ENCODE measurements around the gene C19orf44. TPM values are rescaled to one million over a fixed set of nuclear protein-coding genes. Genes with fewer than 3 reads are reported as not detected.

The C19orf44 gene
- total RNA-seq, 3 donors from 2014 or later (not counting 1 experiment from before 2014, with no cell fraction given), result 1.2 to 2.8 (median 1.4) TPM

DNA sequence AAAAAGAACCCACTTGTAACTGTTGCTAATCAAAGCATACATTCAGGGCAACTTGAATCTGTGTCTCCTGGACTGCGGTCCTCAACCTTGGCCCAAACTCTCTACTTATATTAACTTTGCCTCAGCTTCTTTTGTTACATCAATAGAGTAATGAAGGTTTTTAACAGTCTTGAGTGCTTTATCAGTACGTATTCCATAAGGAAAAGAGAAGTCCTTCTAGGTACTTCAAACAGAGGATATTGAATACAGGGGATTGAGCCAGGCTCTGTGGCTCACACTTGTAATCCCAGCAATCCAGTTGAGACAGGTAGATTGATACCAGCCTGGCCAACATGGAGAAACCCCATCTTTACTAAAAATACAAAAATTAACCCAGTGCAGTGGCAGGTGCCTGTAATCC, 23.2 kb upstream of the C19orf44 start:
- no peaks in the 10 kb centered on the region for H3K36me3 ChIP-seq (ENCODE audit: control insufficient read depth, insufficient read depth, low read length)
- Mint-ChIP-seq H3K4me1 (peaks cover 27 to 30% of the 10 kb centered on the region in 2 donors), H3K27me3 (ENCODE audit: low read depth in 2 of 2) (no peaks in the 10 kb centered on the region), H3K27ac (no peak overlapping the region), H3K4me3 (peak overlapping the region; percentile 81), H3K36me3 (no peaks in the 10 kb centered on the region), H3K9me3 (no peaks in the 10 kb centered on the region)
- no peaks in the 10 kb centered on the region for H3K9me3 ChIP-seq (ENCODE audit: control insufficient read depth, insufficient read depth, low read length)
- no peak overlapping the region for H3K27ac ChIP-seq (ENCODE audit: low read length)
- WGBS (ENCODE audit: insufficient coverage), result no CpG with 5 or more reads among the region's 2 CpGs
- H3K4me3 ChIP-seq (ENCODE audit: low read length), result no peak overlapping the region
- intact Hi-C loops (cut with micrococcal nuclease), result loop anchor here (1.0 kb wide), 1 partner anchor 37 kb away; no protein-coding TSS in a partner anchor
- no peak for ATAC-seq
- TF ChIP-seq CTCF (IDR thresholded peaks at IDR 0.05), result no peak
- DNase-seq, result no peak
- H3K27me3 ChIP-seq (ENCODE audit: control insufficient read depth, insufficient read depth, low read length), result no peaks in the 10 kb centered on the region
- peaks cover 29% of the 10 kb centered on the region for H3K4me1 ChIP-seq (ENCODE audit: control insufficient read depth, insufficient read depth, low read length)

DNA sequence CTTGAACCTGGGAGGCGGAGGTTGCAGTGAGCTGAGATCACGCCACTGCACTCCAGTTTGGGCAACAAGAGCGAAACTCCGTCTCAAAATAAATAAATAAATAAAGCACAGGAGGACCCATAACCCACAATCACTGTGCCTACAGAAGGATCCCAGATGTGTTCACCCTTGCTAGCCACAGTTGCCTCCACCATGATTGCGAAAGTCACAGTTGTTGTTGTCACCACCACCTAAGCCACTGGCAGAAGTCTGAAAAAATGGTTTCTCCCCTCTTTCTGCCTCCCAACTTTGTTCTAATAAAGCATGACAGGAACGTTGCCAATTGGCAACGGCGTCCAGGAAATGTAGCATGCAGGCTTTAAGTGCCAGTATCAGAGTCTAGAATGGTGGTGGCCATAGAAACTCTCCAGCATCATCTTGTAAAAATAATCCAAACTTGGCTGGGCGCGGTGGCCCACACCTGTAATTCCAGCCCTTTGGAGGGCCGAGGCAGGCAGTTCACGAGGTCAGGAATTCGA, 22.3 kb upstream of the C19orf44 start:
- intact Hi-C loops (cut with micrococcal nuclease), result no loop called here
- H3K4me3 Mint-ChIP-seq, result peak overlapping the region; percentile 40
- ATAC-seq, result no peak

GRCh38 chr19:16476401-16476800, 19.8 kb upstream of the C19orf44 start:
- WGBS (ENCODE audit: insufficient coverage), result 91% methylated on average over 3 of the region's 3 CpGs
- no peaks in the 10 kb centered on the region for H3K36me3 ChIP-seq (ENCODE audit: control insufficient read depth, insufficient read depth, low read length)
- H3K27me3 ChIP-seq (ENCODE audit: control insufficient read depth, insufficient read depth, low read length), result no peaks in the 10 kb centered on the region
- no peak overlapping the region for H3K27ac ChIP-seq (ENCODE audit: low read length)
- peaks cover 6% of the 10 kb centered on the region for H3K4me1 ChIP-seq (ENCODE audit: control insufficient read depth, insufficient read depth, low read length)
- intact Hi-C loops (cut with micrococcal nuclease), result no loop called here
- Mint-ChIP-seq H3K4me3 (no peak overlapping the region), H3K9me3 (no peaks in the 10 kb centered on the region), H3K4me1 (no peaks in the 10 kb centered on the region), H3K27me3 (ENCODE audit: low read depth in 2 of 2) (no peaks in the 10 kb centered on the region), H3K27ac (no peak overlapping the region), H3K36me3 (no peaks in the 10 kb centered on the region)
- no peak for ATAC-seq
- H3K4me3 ChIP-seq (ENCODE audit: low read length), result no peak overlapping the region
- H3K9me3 ChIP-seq (ENCODE audit: control insufficient read depth, insufficient read depth, low read length), result no peaks in the 10 kb centered on the region
- TF ChIP-seq CTCF (IDR thresholded peaks at IDR 0.05), result no peak
- DNase-seq, result no peak

More for the DNA sequence above, 22.3 kb upstream of the C19orf44 start:
- Histone ChIP-seq H3K4me1 (ENCODE audit: control insufficient read depth, insufficient read depth, low read length) (peaks cover 25% of the 10 kb centered on the region), H3K27me3 (ENCODE audit: control insufficient read depth, insufficient read depth, low read length) (no peaks in the 10 kb centered on the region), H3K27ac (ENCODE audit: low read length) (no peak overlapping the region), H3K4me3 (ENCODE audit: low read length) (no peak overlapping the region), H3K36me3 (ENCODE audit: control insufficient read depth, insufficient read depth, low read length) (no peaks in the 10 kb centered on the region), H3K9me3 (ENCODE audit: control insufficient read depth, insufficient read depth, low read length) (no peaks in the 10 kb centered on the region)
- H3K27me3 Mint-ChIP-seq (ENCODE audit: low read depth in 2 of 2), result no peaks in the 10 kb centered on the region
- TF ChIP-seq CTCF (IDR thresholded peaks at IDR 0.05), result no peak
- no peak overlapping the region for H3K27ac Mint-ChIP-seq
- DNase-seq, result no peak
- no peaks in the 10 kb centered on the region for H3K36me3 Mint-ChIP-seq
- WGBS (ENCODE audit: insufficient coverage), result 92% methylated on average over 12 of the region's 13 CpGs
- H3K9me3 Mint-ChIP-seq, result no peaks in the 10 kb centered on the region
- peaks cover 20% of the 10 kb centered on the region in 2 donors for H3K4me1 Mint-ChIP-seq

DNA sequence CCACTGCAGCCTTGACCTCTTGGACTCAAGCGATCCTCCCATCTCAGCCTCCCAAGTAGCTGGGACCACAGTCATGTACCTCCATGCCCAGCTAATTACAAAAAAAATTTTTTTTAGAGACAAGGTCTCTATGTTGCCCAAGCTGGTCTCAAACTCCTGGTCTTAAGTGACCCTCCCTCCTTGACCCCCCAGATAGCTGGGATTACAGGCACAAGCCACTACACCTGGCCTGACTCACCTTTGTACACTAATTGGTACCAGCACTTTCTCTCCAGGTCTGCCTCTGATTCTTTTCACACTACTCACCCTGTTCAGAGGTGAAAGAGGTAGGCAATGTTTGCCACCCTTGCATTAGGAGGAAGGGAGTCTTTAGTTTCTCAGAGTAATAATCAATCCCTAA, 18.9 kb upstream of the C19orf44 start:
- Mint-ChIP-seq H3K4me1 (no peaks in the 10 kb centered on the region), H3K36me3 (no peaks in the 10 kb centered on the region), H3K9me3 (no peaks in the 10 kb centered on the region), H3K27me3 (ENCODE audit: low read depth in 2 of 2) (no peaks in the 10 kb centered on the region), H3K4me3 (no peak overlapping the region), H3K27ac (no peak overlapping the region)
- ATAC-seq (no peak), DNase-seq (no peak)
- WGBS (ENCODE audit: insufficient coverage), result 100% methylated on average over 1 of the region's 1 CpG
- Histone ChIP-seq H3K9me3 (ENCODE audit: control insufficient read depth, insufficient read depth, low read length) (no peaks in the 10 kb centered on the region), H3K27ac (ENCODE audit: low read length) (no peak overlapping the region), H3K36me3 (ENCODE audit: control insufficient read depth, insufficient read depth, low read length) (no peaks in the 10 kb centered on the region), H3K27me3 (ENCODE audit: control insufficient read depth, insufficient read depth, low read length) (no peaks in the 10 kb centered on the region), H3K4me3 (ENCODE audit: low read length) (no peak overlapping the region), H3K4me1 (ENCODE audit: control insufficient read depth, insufficient read depth, low read length) (peaks cover 3% of the 10 kb centered on the region)
- intact Hi-C loops (cut with micrococcal nuclease), result no loop called here
- no peak for TF ChIP-seq CTCF (IDR thresholded peaks at IDR 0.05)
